TTC549 (cell line): ENCODE data around the gene LOXL1.

Experiments used
- FAIRE-seq: peaks from 2 replicates; lab custom pipeline; 2012; peaks lifted over from hg19 to GRCh38; lab: Jason Lieb, UNC

The LOXL1 gene

DNA sequence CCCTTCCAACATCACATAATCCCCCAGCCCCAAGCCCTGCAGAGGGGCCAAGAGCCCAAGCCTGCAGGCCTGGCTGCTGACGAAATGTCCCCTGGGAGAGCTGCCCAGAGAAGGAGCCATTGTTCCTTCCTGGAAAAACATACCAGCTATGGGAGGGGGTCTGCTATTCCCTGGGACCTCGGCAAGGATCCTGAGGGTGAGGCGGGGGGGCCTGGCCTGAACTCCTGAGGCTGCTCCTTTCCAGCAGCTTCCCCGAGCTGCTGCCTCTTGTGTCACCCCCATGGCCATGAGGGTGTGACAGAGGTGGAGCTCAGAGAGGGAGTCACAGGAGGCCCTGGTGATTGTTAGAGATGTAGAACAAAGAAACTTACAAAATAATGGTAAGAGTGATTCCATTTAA is 12.9 kb downstream of the LOXL1 start:
- FAIRE-seq = no peak

DNA sequence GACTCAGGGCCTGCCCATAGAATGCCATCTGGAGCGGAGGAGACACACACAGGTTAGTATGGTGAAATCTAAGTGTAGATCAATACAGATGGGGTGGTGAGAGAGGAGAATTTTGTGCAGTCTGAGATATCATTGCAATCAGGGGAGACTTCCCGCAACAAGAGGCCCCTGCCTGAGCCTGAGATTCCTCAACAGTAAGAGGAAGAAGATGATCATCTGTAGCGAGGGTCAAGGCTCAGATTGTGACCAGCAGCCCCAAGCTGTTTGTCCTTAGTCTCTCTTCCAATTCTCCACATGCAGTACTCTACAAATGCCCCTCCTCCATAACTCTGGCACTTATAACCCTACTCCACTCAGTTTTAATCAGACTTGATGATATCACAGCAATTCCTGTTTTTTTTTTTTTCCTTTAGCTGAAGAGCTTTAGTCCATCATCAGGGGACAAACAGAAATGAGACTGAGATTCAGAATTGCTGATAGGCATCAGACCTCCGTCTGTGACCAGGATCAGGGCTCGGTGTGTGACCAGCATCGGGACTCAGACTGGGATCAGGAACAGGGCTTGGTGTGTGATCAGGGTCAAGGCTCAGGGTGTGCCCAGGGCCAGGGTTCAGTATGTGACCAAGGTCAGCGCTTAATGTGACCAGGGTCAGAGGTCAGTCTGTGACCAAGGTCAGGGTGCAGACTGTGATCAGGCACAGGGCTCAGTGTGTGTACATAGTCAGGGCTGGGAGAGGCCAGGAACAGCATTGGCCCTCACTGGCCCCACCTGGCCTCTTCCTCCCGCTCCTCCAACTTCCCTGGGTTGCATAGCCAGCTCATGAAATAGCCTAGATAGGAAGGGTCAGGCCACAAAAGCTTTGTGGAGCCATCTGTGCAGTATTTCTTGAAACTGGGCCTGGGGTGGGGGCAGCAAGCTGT is 14.1 kb downstream of the LOXL1 start:
- no peak for FAIRE-seq

DNA sequence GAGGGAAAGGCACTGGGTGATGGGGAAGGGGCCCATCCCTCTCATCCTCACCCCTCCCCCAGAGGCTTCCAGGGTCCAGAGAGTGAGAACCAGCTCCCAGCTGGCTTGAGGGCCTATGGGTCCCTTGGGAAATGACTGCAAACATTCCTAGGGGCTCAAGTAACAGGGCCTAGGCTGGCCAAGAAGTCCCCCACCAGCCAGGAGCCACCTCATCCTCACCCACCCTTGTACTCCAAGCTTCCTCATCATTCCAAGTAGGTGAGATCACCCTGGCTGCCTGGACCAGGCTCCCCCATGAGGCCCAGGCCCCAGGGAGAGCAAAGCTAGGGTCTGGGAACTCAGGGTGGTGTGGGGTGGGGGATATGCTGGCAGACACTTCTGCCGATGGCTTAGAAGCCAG is 14.8 kb downstream of the LOXL1 start:
- FAIRE-seq = no peak

- no peak for FAIRE-seq
Observed at GRCh38 chr15:73941449-73941848, 15.2 kb downstream of the LOXL1 start.

GRCh38 chr15:73941871-73942635 is 15.8 kb downstream of the LOXL1 start:
- FAIRE-seq = no peak

DNA sequence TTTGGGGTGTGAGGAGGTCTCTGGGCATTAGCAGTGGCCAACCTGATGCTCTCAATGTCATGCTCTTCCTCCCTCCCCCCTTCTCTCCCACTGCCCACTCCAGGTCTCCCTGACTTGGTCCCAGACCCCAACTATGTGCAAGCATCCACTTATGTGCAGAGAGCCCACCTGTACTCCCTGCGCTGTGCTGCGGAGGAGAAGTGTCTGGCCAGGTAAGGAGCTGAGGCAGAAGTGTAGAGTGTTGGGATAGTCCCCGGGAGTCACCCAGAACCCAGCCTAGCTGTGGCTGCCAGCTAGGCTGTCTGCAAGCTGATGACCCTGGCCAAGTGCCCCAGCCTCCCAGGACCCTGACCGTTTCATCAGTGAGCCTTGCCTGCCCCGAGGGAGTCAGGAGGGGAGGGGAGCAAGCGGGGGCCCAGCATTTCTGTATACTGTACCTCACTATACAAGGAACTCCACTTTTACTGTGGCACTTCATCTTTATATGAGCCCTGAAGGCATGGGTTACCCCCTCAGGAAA is 16.5 kb downstream of the LOXL1 start:
- no peak for FAIRE-seq

- FAIRE-seq = no peak
Observed at GRCh38 chr15:73944161-73945129, 18.2 kb downstream of the LOXL1 start.

- FAIRE-seq = no peak
Observed at GRCh38 chr15:73945130-73945508, 18.9 kb downstream of the LOXL1 start.

GRCh38 chr15:73946046-73946721 is 19.9 kb downstream of the LOXL1 start:
- no peak for FAIRE-seq

DNA sequence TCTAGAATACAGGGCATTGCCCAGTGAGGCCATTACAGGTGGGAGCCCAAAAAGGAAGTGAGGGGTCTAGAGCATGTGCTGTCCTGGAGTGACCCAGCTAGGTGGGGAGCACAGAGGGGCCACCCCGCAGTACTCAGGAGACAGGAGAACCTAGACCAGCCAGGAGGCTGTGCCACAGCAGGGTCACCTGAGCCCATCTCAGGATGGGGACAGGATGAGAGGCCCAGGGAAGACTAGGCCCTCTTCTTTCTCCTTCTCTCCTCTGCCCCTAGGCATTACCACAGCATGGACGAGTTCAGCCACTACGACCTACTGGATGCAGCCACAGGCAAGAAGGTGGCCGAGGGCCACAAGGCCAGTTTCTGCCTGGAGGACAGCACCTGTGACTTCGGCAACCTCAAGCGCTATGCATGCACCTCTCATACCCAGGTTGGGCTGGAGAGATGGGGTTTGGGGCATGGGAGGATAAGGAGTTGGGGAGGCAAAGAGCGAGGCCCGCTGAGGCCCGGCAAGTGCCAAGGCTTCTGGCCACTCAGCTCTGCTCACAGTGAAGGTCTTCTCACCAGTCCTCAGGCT is 20.6 kb downstream of the LOXL1 start:
- FAIRE-seq = no peak

- FAIRE-seq = no peak
Observed at GRCh38 chr15:73947651-73948050, 21.4 kb downstream of the LOXL1 start.

DNA sequence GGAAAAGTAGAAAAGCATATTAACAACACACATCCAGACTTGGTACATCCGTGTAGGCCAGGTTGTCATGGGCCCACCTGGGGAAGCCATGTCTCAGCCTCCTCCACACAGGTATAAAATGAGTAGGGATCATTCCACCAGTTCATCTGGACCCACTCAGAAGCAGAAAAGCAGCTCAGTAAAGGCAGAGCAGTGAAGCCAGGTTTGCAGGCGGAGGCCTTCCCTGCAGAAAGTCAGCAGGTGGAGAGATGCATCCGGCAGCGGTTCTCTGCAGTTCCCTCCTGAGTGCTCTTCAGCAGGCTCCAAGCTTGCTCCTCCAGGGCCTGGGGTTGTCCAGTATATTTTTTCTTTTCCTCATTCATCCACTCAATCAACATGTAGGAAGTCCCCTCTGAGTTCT is 22.1 kb downstream of the LOXL1 start:
- FAIRE-seq = no peak

GRCh38 chr15:73948982-73949381 is 22.7 kb downstream of the LOXL1 start:
- no peak for FAIRE-seq

DNA sequence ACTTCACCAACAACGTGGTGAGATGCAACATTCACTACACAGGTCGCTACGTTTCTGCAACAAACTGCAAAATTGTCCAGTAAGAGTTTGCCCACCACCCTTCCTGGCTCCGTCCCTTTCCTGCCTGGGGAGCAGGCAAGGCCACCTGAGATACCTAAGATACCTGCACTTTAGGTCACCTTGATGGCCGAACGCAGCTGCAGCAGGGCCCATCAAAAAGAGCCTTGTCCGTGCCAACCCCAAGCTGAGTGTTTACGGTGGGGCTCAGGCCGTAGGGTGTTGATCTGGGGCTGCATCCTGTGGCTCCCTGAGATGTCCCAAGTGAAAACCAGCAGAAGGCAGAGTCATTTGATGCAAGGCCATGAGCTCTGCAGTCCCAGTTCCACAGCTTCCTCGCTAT is 23.2 kb downstream of the LOXL1 start:
- no peak for FAIRE-seq

GRCh38 chr15:73950479-73950830 is 24.2 kb downstream of the LOXL1 start:
- no peak for FAIRE-seq

DNA sequence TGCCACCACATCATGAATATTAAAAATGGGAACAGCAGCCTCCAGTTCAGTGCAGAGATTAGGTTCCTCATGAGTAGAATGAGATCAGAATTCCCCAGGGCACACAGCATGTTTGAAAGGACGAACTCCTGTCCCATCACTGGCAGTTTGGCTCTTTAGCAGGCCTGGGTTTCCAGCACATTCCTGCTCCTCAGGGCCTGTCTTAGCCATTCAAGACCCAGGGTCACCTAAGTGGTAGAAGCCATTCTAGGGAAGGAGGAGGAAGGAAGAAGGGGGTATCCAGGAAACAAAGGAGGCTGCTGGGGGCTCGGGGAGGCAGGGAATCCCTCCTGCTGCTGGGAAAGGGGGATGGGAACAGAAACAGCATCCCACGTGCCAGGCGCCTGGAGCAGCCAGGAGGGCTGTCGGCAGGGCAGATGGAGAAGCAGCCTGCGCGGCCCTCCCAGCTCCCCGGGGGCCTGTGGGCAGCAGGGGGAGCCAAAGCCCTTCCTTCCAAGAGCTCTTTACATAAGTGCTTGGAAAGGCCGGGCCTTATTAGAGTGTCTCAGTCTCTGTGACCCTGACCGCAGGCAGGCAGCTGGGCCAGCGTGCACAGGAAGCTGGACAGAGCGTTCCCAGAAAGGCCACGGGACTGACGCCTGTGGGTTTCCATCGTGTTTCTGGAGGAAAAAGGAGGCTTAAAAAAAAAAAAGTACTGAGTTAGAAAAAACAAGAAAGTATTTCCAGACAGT is 24.7 kb downstream of the LOXL1 start:
- FAIRE-seq = no peak

- no peak for FAIRE-seq
Observed at GRCh38 chr15:73951601-73952000, 25.3 kb downstream of the LOXL1 start.

- FAIRE-seq = no peak
Observed at GRCh38 chr15:73952171-73952912, 26.1 kb downstream of the LOXL1 start.

- FAIRE-seq = no peak
Observed at GRCh38 chr15:73952913-73953750, 26.9 kb downstream of the LOXL1 start.
